Stimulated activated CD4-positive, alpha-beta T cell treated with anti-CD3 and anti-CD28 coated beads, Interleukin-1b, Interleukin-23, amount 100 ng/mL, for 24 hours (primary cell): ENCODE data around the gene CPLX1.
"Not testable (repeated sequence)": the region's sequence is repeated elsewhere in the genome, so short reads cannot be mapped to it uniquely, and the experiment has no call there.

Experiments used
- DNase-seq, 4 experiments: peaks; one replicate each; pipeline ENCODE4 v3.0.0-alpha.2; 2020; ENCODE audit warnings: low read depth in 4 of 4, low spot score in 1 of 4

Gene CPLX1

GRCh38 chr4:821181-821591 is 4.7 kb downstream of the CPLX1 start:
- no peak for DNase-seq

DNA sequence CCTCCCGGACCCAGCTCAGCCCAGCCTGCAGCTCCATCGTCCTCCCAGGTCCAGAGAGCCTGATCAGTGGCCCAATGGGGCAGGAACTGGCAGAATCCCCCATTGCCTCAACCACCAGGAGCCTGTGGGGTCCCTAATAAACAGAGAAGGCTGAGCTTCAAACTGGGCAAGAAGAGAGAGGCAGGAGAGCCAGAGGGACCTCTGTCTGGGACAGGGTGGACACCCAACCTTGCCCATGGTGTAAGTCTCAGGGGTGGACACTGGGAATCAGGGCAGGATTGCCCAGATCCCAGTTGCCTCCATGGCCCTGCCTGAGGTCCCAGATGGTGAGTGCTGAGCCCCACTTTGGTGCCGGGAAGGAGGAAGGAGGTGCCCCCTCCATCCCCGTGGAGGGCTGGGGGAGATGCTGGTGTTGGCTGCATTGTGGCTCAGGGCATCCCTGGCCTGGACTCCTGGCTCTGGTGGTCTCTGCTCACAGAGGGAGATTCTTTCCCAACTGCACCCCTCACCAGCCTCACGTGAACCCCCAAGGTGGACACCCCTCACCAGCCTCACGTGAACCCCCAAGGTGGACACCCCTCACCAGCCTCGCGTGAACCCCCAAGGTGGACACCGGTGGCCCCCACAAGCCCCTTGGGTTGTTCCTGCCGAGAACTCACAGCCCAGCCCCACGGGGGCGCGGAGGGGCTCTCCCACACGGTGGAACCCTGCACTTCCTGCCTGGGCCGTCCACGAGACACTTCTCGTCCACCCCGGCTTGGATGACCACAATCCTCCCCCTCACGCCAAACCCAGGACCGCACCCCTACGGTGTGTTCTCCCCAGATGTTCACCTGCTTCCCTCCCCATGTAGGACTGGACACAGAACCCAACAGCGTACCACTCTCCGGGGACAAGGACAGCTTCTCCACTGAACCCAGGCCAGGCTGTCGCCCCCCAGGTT is 5.4 kb downstream of the CPLX1 start:
- DNase-seq = no peak

DNA sequence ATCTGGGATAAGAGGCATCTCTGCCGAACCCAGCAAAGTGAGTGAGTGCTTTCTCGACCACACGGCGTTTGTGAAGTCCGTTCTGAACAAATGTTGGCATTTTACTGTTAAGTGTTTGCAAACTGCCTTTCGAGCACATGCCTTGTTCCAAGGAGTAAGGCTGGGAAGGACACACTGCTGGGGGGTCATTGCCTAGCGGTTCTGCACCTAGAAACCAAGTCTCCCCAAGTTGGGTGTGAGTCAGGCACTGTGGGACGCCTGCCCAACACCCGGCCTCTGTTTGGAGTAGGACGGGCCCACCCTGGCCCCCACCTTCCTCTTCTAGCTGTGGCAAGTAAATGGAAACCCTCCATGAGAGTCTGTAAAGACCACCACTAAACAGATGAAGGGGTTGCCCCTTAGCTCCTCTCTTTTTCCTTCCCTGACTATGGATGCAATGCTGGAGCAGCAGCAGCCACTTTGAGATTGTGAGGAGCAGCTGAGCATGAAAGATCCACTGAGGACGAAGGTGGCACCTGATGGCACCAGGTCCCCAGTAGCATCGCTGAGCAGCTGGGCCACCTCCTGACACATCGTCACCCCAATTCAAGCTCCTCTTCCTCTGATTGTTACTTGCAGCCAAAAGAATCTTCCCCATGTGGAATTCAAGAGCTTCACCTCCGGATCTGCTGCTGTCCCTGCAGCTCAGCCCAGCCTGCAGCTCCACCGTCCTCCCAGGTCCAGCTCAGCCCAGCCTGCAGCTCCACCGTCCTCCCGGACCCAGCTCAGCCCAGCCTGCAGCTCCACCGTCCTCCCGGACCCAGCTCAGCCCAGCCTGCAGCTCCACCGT is 6.3 kb downstream of the CPLX1 start:
- DNase-seq = no peak

DNA sequence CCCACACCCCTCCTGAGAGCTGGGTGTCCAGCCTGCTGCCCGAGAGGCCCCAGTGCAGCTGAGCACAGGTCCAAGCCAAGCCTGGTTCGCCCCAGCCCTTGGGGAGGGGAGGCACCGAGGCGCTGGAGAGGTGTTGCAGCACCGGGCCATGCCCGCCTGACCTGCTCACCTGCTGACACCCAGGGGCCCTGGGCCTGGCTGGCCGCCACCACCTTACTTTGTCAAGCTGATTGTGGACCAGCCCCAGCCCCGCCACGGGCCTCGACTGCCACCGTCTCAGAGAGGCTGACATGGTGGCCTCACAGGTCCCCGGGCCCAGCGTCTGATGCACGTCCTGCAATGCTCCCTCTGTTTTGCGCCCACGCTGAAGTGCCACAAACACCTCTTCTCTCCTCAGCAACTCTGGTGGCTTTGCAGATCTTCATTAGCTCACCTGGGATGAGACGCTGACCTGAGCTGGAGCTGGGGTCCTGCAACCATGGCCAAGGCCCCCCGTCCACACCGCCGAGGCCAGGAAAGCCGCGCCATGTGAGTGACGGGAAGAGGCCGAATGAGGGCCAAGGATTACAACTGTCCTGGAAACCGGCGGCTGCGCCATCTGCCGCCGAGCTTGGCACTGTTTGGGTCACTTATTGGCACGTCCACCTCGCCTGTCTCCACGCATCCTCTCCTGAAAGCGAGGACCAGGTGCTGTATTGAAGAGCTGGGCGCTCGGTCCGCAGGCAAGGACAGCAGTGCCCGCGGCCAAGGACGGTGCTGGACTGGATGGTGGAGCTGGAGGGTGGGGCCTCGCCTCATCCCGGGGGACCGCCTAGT is 7.6 kb downstream of the CPLX1 start:
- no peak for DNase-seq

DNA sequence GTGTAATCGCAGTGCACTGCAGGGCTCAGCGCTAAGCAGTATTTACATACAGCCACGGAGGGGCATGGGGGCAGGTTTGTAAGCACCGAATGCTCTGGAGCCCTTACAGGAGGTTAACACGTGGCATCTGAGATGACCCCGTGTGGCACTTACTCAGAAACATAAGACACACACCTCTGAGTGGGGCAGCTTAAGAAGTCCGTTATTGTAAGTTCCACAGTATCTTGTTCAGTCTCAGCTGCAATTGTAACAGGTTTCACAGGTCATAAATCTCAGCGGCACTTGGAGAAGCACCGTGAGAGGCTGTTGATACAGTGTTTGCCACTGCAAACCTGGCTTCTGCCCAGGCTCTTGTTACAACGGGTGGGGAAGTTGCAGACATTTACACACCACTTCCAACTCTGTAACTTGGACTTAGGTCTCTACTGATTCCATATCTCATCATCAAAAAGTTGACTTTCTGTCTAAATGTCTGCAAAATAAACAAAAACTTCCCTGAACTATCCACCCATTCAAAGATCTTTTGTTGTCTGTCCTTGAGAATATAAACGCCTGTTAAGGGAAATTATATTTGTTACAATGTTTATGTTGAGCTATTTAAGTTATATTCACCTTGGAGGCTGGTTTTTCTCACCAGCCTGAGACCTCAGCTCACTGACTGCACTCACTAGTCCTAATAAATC is 10.3 kb downstream of the CPLX1 start:
- DNase-seq = no peak

DNA sequence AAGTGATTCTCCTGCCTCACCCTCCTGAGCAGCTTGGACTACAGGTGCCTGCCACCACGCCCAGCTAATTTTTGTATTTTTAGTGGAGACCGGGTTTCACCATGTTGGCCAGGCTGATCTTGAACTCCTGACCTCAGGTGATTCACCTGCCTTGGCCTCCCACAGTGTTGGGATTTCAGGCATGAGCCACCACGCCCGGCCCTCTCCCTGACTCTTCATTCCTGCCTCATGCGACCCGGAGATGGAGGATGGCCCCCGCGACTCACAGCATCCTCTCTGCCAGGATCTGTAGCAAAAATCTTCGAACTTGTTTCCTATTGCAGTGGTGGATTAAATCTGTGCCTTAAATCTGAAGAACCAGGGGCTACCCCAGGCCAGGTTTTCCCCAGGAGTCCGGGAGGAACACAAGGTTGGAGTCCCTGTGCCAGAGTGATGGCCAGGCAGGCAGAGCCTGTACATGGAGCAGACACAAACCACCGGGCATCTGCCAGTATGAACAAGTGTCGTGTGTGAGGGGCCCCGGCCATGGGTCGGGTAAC is 11.5 kb downstream of the CPLX1 start:
- no peak for DNase-seq

DNA sequence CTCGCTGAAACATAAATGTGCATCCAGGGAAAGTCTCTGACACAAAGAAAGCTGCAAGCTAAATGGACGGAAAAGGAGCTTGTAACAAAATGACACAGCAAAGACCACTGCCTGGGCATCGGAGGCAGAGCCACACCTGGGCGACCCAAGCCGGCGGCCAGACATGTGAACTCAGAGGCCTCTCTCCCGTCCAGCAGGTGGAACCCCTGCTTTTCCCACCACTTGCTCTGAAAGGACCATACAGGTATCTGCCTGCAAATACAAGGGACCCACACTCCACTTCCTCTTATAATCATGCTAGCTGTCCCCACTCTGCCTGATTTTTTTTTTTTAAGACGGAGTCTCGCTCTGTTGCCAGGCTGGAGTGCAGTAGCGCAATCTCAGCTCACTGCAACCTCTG is 12.0 kb downstream of the CPLX1 start:
- DNase-seq = no peak

DNA sequence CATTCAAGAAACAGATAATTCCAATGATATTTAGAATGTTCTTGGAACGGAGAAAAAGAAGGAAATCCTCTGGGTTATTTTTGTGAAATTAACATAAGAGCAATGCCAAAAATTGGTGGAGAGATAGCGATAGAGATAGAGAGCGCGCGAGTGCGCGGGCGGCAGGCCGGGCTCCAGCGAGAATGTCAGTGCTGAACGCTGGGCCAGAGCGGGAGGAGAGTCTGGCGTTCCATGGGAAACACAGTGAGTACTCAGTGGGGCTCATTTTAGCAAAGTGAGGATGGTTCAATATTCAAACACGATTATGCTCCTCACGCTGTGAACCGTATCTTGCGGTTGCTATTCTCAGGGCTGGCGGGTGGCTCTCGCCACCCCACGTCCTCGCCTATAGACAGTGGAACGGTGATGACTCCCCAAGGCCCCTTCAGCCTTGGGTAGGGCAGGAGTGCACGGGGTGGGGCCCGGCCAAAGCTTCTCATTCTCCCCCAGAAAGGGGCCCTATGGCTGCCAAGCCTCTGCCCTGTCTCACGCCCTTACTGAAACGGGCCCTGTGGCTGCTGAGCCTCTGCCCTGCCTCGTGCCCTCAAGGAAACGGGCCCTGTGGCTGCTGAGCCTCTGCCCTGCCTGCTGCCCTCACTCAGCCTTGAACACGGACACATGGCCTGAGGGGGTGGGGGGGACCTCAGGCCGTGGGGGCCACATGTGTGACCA is 16.9 kb downstream of the CPLX1 start:
- no peak for DNase-seq

DNA sequence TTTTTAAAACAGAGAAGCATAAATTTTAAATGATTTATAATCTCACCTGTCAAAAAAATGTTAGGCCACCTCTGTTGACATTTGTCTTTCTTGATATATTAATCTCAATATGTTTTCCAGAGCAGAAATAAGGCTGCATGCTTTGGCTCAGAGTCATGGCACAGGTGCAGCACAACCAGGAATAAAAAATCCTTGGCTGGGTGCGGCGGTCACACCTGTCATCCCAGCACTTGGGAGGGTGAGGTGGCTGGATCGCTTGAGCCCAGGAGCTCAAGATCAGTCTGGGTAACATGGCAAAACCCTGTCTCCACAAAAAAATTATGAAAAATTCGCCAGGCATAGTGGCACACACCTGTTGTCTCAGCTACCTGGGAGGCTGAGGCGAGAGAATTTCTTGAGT is 18.1 kb downstream of the CPLX1 start:
- no peak for DNase-seq

DNA sequence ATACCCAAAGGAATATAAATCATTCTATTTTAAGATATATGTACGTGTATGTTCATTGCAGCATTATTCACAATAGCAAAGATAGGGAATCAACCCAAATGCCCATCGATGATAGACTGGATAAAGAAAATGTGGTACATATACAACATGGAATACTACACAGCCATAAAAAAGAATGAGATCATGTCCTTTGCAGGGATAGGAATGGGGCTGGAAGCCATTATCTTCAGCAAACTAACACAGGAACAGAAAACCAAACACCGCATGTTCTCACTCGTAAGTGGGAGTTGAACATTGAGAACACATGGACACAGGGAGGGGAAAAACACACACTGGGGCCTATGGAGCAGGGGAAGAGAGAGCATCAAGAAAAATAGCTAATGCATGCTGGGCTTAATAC is 18.9 kb downstream of the CPLX1 start:
- DNase-seq = not testable (repeated sequence)

DNA sequence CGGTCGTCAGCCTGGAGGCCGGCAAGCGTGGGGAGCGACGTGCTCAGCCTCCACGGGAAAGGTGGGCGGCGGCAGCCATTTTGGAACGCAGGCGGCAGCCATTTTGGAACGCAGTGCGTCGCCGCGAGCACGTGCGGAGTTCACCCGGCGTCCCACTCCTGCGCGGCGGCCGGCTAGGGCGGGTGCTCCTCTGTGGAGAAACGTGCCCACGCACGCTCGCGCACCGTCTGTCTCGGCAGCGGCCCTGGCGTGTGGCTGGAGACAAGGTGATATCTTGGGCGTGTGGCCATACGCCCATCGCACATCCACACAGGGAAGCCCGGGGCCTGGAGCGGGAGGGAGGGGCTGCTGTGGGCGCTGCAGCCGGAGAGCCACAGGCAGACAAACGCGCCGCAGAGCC is 21.1 kb downstream of the CPLX1 start:
- DNase-seq = no peak

- no peak for DNase-seq
These were observed 22.0 kb downstream of the CPLX1 start for GRCh38 chr4:803884-804283.

DNA sequence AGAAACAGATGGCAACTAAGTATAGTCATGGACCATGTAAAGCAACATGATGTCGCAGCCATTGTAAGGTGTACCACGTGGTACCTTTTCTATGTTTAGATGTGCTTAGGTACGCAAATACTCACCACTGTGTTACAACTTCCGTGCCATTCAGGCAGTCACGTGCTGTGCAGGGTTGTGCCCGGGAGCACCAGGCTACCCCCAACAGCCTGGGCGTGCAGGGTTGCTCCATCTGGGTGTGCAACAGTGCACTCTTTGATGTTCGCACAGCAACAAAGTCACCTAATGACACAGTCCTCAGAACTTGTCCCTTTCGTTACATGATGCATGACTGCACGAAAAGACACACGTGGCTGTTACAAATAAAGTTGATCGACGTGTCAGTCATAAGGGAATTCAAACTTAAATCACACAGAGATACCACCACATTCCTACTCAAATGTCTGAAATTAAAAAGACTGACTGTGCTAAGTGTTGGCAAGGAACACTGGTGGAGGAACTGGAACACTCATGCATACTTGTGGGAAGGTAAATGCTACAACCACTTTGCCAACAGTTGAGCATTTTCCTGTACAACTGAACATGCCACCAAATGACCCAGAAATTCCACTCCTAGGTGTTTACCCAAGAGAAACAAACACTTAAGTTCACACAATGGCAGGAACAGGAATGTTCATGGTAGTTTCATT is 24.3 kb downstream of the CPLX1 start:
- DNase-seq = no peak

DNA sequence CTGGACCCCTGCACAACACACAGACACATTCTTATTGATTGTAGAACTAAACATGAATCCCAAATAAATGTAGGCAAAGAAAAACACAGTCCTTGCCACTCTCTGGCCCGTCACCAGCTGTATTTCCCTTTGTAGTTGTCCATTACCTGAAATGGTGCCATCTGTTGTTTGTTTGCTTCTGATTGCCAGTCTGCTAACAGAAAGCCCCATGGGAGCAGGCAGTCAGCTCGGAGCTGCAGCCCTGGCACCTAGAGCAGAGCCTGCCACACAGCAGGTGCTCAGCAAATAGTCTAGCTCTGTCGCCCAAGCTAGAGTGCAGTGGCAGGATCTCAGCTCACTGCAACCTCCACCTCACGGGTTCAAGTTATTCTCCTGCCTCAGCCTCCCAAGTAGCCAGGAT is 28.9 kb downstream of the CPLX1 start:
- no peak for DNase-seq

GRCh38 chr4:796206-796605 is 29.7 kb downstream of the CPLX1 start:
- DNase-seq = no peak

GRCh38 chr4:795726-796119 is 30.2 kb downstream of the CPLX1 start:
- no peak for DNase-seq

GRCh38 chr4:794900-795725 is 30.8 kb downstream of the CPLX1 start:
- no peak for DNase-seq

DNA sequence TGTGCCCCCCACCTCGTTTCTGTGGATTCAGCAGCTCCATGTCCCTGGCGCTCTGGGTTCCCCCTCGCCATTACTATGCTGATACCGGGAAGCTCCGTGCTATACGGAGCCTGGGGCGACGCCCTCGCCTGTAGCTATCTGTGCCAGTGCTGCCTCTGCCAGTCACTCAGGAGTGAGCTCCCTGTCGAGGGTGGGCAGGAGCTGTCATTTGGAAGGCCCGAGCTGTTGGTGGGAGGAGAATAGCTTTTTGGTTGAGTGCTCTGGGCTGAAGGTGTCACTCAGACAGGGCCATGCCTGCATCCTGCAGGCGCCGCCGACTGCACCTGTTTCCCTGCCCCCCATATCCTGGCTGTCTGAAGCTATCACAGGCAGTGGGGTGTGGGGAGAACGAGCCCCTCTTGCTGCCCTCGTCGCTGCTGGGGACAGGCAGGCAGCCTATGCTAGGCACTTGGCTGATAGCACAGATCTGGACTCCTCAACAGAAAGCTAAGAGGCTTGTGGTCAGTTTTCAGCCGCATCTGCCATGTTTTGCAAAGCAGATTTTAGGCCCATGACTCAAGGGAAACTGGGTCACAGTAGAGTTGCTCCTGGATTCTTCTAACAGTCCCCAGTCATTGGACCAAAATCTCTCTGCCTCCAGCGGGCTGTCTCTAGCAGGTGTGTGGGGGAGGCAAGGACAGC is 31.8 kb downstream of the CPLX1 start:
- no peak for DNase-seq
